Hindlimb muscle (tissue), 1 donor: ENCODE results near the gene AOPEP. TPM values are rescaled to one million over a fixed set of nuclear protein-coding genes. Genes with fewer than 3 reads are reported as not detected.

Source experiments
- DNase-seq: peaks from one replicate; pipeline ENCODE4 v3.0.0-alpha.2; 2013
- polyA plus RNA-seq: library from polyadenylated mRNA; unstranded; fragments of 120-200 nt; gene quantifications from one replicate; pipeline ENCODE4 v1.2.1, GENCODE V29; 2013; ENCODE audit not compliant: insufficient read length

The AOPEP gene
- polyA plus RNA-seq, 1 donor = 36.1 TPM

DNA sequence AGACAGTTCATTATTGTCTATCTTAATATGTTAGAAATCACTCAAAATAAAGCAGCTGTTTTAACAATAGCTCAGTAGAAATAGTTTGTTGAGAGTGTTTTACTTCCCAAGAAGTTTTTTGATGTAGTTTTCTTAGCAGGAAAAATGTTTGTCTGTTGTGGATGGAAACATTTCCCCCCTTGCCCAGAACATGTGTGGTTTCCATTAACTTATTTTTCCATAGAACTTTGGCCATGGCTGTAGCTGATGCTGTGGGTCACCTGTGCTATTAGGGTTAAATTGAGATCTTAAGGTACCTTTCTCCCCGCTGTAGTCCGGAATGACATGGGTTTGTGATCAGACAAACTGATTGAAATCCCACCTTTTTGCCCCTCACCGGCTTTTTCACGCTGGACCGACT is 296.2 kb downstream of the AOPEP start:
- no peak for DNase-seq

DNA sequence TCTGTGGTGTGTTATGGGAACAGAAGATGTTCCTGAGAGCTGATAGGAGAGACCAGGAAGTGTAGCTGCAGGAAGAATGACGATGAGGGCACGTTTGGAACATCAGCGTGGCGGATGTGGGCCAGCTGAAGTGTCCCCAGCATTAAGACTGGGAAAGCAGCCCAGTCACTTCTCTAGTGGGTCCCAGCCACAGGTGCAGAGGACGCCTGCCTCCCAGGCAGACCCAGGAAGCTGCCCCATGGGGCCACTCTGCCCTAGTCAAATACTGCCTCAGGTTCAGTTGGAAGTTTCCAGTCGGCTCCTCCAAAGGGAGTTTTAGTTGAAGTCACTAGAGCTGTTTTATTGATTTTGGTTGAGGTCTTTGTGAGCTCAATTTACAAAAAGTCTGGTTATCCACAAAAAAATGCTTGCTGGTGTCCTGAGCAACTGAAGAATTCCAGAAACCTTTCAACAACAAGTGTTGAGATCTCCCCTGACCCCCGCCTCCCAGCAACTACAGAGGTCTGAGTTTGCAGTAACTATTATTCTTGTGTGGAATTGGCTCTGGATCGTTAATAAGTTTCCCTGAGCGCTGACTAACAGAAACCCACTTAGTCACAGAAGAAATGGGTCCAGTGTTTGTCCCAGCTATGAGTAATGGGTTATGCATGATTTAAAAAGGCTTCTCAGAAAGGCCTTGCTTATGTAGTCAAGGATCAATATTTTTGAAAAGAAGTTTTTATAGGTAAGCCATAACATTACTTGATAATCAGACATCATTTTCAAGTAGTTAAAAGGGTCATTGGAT is 296.9 kb downstream of the AOPEP start:
- DNase-seq = no peak

DNA sequence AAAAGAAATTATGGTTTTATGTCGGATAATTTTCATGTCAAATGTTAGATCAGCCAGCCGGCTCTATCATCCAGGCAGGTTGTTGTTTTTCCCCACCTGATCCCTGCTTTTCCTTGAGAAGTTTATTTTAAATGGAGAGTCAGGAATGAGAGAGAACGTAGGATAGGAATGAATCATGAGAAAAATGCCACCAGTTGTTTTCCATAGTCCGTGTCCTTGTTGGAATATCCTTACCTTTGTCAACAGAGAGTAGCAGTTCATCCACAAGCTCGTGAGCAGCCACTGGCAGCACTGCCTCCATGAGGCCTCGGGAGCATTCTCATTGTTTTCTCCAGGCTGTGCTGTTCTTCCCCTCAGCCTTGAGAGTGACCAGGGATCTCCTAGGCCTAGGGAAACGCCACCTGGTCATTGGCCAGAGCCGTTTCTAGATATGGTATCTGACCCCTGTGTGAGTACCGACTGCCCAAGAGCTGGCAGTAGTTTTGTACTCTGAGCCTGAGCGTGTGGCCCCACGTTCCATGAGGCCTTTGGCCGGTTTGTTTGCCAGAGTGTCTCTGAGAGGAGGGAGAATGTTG is 297.7 kb downstream of the AOPEP start:
- no peak for DNase-seq

DNA sequence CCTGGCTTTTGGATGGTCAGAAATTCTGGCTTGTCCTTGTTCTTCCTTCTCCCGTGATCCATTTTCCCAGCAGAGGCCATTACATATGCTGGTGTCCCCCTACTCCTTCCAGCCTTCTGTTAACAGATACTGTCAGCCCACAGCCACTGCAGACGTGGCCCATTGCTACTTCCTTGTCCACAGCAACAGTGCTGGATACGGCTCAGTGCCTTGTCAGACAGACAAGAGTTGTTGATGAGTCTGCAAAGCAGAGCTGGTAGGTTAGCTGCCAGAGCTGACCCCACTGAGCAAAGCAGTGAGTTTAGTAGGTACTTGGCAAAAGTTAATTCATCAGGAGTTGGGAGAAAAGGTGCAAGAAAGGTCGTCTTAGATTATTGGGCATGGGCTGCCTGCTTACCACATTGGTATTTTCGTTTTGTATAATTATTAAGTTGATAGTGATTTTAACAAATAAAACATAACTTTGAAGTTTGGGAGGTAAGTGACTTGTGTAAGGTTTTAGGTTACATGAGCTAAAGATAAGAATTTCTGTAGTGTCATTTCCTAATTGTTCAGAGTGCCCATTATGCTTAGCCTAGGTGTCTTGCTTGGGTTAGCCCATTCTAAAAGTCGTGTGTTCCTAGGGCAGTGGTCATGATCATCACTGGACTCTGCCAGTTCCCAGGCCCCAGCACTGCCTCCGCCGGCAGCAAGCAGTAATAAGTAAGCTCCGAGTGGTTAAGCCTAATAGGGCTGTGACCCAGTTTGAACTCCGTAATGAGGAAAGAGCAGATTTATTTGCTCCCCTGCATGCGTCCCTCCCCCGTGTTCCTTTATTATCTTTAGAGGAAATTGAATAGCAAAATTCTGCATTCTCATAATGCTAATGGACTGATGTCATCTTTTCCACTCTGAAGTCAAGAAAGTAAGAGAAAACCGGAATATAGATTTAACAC is 299.0 kb downstream of the AOPEP start:
- no peak for DNase-seq

DNA sequence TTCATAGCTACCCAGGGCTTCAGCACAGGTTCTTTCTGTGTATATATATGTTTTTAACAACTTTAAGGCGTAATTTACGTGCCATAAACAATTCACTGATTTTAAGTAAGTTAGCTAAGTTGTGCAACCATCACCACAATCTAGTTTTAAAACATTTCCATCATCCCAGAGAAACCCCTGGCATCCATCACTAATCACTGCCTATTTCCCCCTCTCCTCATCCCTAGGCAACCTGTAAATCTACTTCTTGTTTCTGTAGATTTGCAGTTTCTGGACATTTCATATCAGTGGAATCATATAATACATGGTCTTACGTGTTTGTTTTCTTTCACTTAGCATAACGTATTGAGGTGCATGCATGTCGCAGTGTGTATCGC is 299.6 kb downstream of the AOPEP start:
- DNase-seq = no peak

DNA sequence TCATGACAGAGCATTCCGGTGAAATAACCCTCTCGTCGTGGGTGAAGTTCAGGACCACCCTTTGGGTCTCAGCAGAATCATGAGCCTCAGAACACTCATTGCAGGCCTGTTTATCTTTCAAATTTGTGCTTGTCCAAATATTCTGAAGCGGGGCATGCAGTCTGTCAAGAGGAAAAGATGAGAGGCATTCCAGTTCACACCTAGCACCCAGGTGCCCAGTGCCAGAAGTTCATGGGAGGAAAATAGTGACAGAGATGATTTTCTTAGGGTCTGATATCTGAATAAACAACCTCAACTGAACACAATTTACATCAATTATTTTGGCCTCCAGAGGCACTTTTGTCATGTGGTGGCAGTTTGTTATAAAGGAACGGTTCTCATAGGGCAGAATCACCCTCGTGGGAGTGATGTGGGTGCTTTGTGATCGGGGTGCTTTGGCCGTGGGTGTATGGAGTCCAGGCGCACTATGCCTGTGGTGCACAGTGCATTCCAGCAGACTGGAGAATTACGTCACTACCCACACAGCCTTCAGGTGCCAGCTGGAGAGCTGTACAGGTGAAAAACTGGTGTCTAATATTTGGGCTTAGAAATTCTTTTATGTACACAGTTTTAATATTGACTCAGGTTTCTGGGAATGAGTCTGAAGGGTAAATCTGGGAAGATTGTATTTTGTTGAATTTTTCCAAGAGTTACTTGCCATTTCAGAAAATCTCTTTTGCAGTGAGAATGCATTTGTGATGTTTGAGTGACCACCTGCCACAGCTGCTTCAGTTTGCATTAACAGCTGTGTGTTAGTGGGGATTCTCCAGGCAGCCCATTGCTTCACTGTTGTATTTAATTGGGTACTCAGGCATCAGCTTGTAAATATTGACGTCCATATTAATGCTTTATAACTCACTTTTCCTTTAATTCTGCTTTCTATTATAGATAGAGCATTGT is 301.7 kb downstream of the AOPEP start:
- no peak for DNase-seq

DNA sequence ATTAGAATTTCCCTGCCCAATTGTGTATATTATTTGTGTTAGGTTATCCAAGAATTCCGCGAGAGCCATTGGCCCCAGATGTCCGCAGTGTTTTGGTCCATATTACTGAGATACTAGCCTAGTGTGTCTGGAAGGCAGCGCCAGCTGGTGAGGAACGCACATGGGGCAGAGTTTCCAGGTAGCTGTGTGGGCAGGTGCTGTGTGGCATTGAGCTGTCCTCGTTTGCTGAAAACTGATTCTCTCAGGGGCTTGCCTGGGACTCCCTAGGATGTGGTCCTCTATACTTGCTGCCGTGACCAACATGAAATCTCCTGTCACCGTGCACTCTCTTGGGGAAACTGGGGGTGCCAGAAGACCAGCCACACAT is 302.3 kb downstream of the AOPEP start:
- DNase-seq = no peak

DNA sequence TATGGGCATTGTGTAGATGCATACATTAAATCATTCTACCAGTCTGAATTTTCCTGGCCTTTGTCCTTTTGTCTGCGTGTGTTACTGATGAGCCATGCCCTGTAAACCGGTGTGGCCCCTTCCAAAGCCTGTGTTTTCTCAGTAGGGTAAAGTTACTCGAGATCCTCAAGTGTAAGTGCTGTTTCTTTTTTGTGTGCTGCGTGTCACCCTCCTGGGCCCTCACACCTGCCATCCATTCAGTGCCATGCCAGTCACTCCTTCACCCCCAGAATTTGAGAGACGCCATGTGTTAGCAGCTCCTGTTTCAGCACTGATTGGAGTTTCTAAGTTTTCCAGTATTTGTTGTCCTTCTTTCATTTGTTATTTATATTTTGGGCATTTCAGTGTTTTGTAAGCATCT is 302.8 kb downstream of the AOPEP start:
- no peak for DNase-seq

DNA sequence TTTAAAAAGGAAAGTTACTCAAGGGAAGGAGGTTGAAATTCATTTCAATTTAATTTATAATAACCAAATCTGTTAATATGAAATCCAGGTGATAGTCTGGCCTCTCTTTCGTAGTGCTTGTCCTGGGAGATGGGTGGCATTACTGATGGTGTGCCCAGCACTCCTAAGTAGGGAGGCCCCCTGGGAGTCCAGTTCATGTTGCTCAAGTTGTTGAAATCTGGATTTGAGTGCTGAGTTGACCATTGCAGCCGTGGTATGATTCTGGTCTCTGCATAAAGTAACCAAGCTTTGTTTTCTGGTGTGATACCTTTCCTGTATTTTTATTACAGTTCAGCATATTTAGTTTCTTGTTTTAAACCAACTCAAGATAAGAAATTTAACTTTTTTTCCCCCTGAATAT is 303.2 kb downstream of the AOPEP start:
- no peak for DNase-seq

DNA sequence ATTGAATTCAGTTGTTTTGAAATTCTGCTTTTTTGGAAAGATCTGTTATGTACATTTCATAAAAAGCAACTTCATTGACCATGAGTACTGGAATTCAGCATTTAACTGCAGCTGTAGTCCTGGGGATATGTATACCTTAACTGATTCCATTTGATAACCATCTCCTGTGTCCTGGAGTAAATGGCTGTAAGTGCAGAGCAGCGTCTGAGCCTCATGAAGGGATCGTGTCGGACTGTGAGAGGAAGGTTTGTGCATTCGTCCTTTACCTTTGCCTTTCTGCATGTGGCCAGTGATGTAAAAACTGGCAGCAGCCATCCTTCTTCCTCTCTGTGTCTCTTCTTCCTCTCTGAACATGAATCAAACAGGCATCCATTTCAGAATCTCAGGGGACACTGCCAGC is 303.8 kb downstream of the AOPEP start:
- no peak for DNase-seq

DNA sequence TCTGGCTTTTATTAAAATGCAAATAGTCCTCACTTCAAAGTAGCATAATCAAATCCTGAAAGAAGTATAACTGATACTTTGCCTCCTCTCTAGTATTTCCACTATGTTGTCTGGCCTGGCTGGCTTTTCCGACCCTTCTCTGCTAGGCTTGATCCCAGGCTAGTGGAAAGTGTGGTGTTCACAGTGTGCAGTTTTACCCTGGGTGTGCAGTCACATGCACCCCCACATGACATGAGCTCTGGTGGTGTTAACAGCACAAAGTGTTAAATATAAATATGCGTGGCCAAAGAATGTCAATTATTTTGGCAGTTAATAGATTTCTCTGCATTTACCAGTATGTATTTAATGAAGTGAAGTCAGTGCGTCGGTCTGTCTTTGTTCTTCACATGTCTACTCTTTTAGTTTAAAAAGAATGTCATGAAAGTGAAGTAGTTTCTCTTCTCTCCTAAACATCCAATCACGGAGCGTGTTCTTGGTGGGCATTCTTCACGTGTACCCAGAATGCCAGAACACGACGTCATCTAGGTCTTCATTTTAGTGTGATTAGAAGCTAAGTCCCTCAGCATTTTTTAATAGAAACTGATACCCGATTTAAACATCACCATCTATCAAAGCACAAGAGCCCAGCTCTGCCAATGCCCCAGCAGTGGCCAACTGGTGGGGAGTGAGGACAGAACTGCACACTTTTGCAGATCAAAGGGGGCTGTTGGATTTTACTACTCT is 304.6 kb downstream of the AOPEP start:
- no peak for DNase-seq

DNA sequence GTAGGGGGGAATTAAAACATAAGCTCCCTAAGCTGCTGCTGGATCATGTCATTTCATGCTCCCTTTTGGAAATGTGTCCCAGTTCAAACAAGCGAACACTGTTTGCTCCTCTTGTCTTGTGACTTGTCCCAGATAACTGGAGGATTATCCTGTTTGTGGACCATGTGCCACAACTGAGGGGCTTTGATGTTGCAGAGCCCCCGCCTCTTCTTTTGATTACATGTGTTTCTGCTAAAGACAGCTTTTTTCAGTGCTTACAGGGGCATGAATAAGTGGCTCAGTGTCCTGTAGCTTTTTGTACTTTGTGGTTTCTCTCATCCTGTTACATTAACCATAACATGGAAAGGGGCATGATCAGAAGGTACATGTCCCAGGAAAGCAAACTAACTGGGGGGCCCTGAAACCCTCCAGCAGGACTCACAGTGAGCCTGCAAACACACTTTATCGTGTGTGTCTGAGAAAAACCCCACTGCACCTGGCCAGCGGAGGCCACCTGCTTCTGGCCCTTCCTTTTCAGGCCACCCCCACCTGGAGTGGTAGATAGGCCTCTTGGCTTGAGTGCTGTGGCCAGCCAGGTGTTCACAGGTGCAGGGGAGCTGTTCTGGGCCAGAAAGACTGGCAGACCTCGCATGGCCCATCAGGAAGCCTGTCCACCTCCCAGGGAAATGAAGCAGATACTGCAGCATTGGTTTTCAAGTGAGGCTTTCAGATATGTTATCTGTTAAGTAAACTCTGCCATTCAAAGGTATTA is 305.4 kb downstream of the AOPEP start:
- no peak for DNase-seq

DNA sequence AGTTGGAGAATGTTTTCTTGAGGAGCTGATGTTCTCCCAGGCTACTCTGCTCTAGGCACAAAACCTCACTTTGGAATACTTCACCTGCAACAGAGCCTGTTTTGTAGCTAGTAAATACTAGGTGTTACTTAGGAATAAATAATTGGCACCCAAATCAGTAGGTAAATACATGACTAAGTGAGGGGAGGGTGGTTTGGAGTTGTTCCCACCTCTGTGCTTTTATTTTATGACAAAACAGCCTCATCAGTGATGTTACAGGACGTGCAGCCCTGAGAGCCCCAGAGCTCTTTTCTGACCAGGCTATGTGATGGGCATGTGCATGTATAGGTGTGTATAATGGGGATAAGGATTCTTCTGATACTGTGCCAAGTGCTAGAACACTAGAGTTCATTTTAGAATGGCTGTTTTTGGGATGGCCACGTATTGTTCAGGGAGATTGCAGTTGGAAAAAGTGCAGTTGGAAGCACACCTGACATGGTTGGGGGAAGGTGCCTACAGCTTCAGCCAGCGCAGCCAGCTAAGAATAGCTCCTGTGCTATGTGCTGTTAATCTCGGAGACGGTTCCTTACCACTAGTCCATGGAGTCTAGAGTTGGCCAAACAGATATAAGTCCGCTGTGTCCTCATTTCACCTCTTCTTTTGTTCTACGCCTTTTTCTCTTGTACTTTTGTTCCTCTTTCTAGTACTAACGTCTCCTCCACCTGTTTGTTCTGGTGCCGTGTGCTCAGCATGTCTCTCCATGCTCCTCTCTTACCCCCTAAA is 306.3 kb downstream of the AOPEP start:
- no peak for DNase-seq

DNA sequence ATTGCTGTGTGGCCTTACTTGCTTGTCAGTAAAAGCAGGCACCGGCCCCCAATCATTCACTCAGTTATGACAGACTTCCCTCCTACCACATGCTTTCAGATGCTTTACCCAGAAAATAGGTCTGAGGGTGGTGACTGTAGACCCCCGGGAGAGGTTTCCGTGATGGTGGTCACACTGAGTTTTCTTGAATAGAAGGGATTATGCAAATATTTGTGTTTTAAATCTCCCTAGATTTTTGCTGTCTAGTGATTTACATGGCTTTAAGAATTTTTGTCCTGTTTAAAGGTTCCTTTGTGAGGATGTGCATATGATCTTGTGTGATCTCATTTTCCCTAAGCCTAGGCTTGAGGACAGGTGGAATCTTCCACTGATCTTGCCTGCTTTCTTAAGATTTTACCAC is 309.3 kb downstream of the AOPEP start:
- DNase-seq = no peak

DNA sequence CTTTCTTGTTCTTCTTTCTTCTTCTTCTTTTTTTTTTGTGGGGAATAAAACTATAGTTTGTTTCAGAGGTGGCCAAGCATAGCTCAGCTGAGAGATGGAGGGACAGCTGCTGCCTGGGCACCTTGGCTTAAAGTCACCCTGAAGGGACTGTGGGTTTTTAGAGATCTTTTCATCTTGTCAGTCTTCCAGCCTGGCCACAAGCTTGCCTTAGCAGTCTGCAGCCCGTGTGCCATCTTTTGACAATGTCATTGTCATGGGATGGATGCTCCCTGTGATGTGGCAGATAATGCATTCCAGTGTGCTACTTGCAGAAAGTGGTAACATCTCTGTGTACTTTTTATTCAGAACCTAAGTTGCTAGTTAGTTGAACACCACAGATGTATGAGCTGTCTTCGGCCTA is 310.2 kb downstream of the AOPEP start:
- no peak for DNase-seq

DNA sequence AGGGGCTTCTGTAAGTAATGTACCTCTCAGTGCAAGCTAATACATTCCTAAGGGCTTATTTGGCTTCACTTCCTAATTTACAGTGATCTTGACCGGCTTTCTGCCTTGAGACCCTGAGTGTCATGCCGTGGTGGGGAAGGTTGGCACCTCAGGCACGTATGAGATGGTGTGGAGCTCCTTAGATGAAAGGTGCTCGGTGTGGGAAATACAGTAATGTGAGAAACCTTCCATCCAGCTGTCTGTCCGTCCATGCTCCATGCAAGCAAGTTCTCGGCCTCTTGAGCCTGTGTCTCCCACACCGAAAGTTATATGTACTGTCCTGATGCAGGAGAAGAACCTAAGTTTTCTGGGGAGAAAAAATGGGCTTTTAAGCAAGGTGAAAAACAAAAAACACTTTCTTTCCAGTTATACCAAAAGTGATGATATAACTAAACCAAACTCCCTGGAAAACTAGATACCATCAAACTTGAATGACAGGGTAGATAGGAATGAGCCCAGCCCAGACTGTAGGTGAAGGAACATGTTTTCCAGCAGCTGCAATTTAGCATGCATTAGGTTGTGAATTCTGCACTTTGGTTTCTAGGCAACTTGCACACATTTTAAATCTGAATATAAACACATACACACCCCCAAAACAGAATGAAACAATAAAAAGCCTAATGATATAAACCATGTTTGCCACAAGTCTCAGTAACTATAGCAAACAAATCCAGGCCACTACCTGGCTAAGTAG is 311.5 kb downstream of the AOPEP start:
- no peak for DNase-seq

DNA sequence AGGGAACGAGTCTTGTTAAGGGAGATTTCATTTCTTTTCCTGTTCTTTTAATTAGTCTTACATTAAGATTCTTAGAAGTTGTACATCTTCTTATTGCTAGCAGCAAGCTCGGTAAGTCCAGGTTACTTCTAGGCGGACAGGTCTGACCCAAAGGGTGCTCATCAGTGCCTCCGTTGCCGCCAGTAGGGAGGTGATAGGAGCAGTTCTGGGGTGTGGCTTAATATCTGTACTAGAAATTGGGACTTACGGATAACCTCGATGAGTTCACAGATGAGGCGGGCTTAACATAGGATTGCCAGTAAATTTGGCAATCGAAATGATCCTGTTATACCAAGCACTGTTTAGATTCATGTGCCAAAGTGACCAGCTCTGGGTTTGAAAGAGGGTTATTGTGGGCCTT is 312.2 kb downstream of the AOPEP start:
- no peak for DNase-seq

DNA sequence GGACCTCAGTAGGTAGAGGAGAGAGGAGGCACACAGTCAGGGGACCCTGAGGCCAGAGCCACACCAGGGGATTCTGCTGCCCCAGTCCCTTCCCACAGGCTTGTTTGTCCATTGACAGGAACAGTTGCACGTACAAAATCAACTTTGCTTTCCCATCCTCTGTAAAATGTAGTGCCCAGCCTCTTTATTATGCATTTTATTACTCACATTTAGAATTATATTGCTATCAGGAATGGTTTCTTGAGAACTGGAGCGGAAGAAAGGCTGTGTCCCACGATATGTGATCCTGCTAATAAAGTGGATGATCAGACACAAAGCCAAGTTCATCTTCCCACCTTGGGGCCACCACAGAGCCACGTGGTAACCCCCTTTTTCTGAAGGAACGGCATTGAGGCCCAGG is 313.6 kb downstream of the AOPEP start:
- DNase-seq = no peak

DNA sequence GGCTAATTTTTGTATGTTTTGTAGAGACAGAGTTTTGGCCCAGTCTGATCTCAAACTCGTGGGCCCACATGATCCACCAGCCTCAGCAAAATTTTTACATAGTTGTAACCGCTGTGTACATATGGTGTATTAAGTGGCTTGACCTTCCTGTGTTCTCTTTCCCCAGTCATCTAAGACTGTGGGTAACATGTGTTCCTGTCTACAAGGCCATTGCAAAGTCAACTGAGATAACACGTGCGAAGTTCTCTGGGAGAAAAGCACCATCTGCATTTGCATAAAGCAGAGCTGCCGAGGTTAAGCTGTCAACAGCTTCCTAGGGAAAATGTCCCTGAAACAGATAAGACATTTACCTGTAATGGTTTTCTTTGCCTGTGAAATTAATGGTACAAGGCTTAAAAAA is 317.3 kb downstream of the AOPEP start:
- no peak for DNase-seq
